HepG2 (cell line): ENCODE measurements around the gene AFF1. TPM values are rescaled to one million over a fixed set of nuclear protein-coding genes. Genes with fewer than 3 reads are reported as not detected.

Experiments
- ATAC-seq: fragments of 200-7000 bp; cut with Tn5 transposase; 3 replicates; pipeline ENCODE4 v1.9.1; 2020; ENCODE audit warnings: mild to moderate bottlenecking, moderate library complexity
- BruUV-seq: library from RNA; stranded (reverse); fragments of 400-500 nt; replicated peaks from 2 replicates; lab custom pipeline; 2021; lab: Mats Ljungman, UMichigan
- CTCF ChIA-PET: fragments of 300-600 bp; formaldehyde crosslinking; extraction: SDS; loops from one replicate; lab custom pipeline; 2021; ENCODE audit warnings: low total read pairs, inconsistent platforms, low intra/inter-chr PET ratio; lab: Yijun Ruan, JAX
- POLR2A ChIA-PET: fragments of 350-600 bp; sonication (Branson Sonifier 250); formaldehyde crosslinking; loops from one replicate; lab custom pipeline; 2020; ENCODE audit warnings: antibody characterized with exemption, inconsistent platforms; lab: Yijun Ruan, JAX
- DNase-seq: peaks from one replicate; pipeline ENCODE4 v3.0.0-alpha.2; 2015; ENCODE audit warnings: low spot score
- FAIRE-seq: peaks from 3 replicates; lab custom pipeline; 2011; peaks lifted over from hg19 to GRCh38; lab: Jason Lieb, UNC
- H2AFZ ChIP-seq: one replicate; pipeline ENCODE4 v1.6.1; 2011; ENCODE audit warnings: low read length, inconsistent platforms
- H3K27ac ChIP-seq: fragments of 300-600 bp; 3 replicates; pipeline ENCODE4 v1.8.0; 2011; ENCODE audit warnings: mixed run types, mild to moderate bottlenecking, mixed read lengths, low read length, inconsistent platforms; ENCODE audit not compliant: insufficient read depth; ENCODE audit errors: extremely low read length
- H3K27me3 ChIP-seq, 2 experiments: fragments of 200-600 bp in 1 of 2; 2 replicates in 1 of 2; 3 replicates in 1 of 2; pipeline versions ENCODE4 v1.6.0 to v1.8.0; 2011; ENCODE audit warnings: low read length in 2 of 2, mild to moderate bottlenecking in 2 of 2, moderate library complexity in 2 of 2, inconsistent platforms in 1 of 2; ENCODE audit not compliant: insufficient read depth in 2 of 2, control insufficient read depth in 1 of 2
- H3K36me3 ChIP-seq, 2 experiments: fragments of 200-600 bp in 1 of 2; replicated peaks in 1 of 2; 2 replicates in 1 of 2; 3 replicates in 1 of 2; pipeline versions ENCODE4 v1.5.1 to v1.8.0; 2011; ENCODE audit warnings: low read length in 2 of 2, inconsistent platforms in 1 of 2; ENCODE audit not compliant: insufficient read depth in 2 of 2, control insufficient read depth in 1 of 2
- H3K4me1 ChIP-seq: 2 replicates; pipeline ENCODE4 v1.5.1; 2012; ENCODE audit warnings: low read length, inconsistent platforms; ENCODE audit not compliant: insufficient read depth
- H3K4me2 ChIP-seq: 2 replicates; pipeline ENCODE4 v1.6.0; 2011; ENCODE audit warnings: low read depth, low read length, inconsistent platforms
- H3K4me3 ChIP-seq, 3 experiments: fragments of 200-600 bp in 1 of 3; sonication (generic), shearing (Covaris generic) in 1 of 3; replicated peaks in 1 of 3; 2 replicates each; pipeline ENCODE4 v1.5.1; 2011 to 2016; ENCODE audit warnings: low read length in 3 of 3, inconsistent platforms in 2 of 3, low read depth in 2 of 3, mild to moderate bottlenecking in 2 of 3, control low read depth in 1 of 3, mixed read lengths in 1 of 3; ENCODE audit not compliant: insufficient read depth in 1 of 3
- H3K79me2 ChIP-seq: one replicate; pipeline ENCODE4 v1.6.1; 2011; ENCODE audit warnings: low read length, inconsistent platforms; ENCODE audit not compliant: insufficient read depth
- H3K9ac ChIP-seq: 2 replicates; pipeline ENCODE4 v1.6.0; 2011; ENCODE audit warnings: mild to moderate bottlenecking, low read depth, low read length, inconsistent platforms; ENCODE audit not compliant: insufficient read depth
- H3K9me3 ChIP-seq: 2 replicates; pipeline ENCODE4 v1.5.1; 2012; ENCODE audit warnings: mild to moderate bottlenecking, low read length
- H4K20me1 ChIP-seq: 2 replicates; pipeline ENCODE4 v1.6.0; 2011; ENCODE audit warnings: inconsistent platforms, mild to moderate bottlenecking, low read length, moderate library complexity; ENCODE audit not compliant: insufficient read depth
- AKNA ChIP-seq: sonication (generic); formaldehyde crosslinking; IDR thresholded peaks from 2 replicates; pipeline ENCODE4 v1.4.0; 2020; ENCODE audit warnings: missing genetic modification reagents, borderline replicate concordance
- ELK4 ChIP-seq: sonication (generic); formaldehyde crosslinking; IDR thresholded peaks from 2 replicates; pipeline ENCODE4 v1.9.0; 2021; ENCODE audit warnings: missing genetic modification reagents, borderline replicate concordance
- RFXANK ChIP-seq: IDR thresholded peaks from 2 replicates; pipeline ENCODE4 v1.6.1; 2016
- TFDP1 ChIP-seq: IDR thresholded peaks from 2 replicates; pipeline ENCODE4 v1.6.1; 2016; ENCODE audit warnings: missing compliant biosample characterization, missing genetic modification reagents, borderline replicate concordance
- ZFX ChIP-seq: sonication (generic); formaldehyde crosslinking; IDR thresholded peaks from 2 replicates; pipeline ENCODE4 v1.4.0; 2020; ENCODE audit warnings: mild to moderate bottlenecking, low read depth, missing genetic modification reagents, moderate library complexity
- WGBS: methylation state at CpG from one replicate; pipeline ENCODE4 v1.1.6; 2017; ENCODE audit warnings: low lambda C conversion rate; 5-methylcytosine and 5-hydroxymethylcytosine counted together
- in situ Hi-C: cut with HindIII; loops from 2 replicates; pipeline ENCODE4 v1.10.0; 2017; ENCODE audit warnings: low pct_unique_long_range_greater_than_20kb; ENCODE audit not compliant: extremely low pct_ligation_motif_present
- intact Hi-C: fragments of 100-400 bp; cut with micrococcal nuclease; formaldehyde crosslinking; loops from one replicate; pipeline ENCODE4 v1.10.0; 2022; ENCODE audit not compliant: unreplicated experiment
- polyA plus RNA-seq, 8 experiments: library from polyadenylated mRNA; depleted of rRNA in 3 of 8; stranded (reverse) in 7 of 8; unstranded in 1 of 8; fragments of >200 nt; fragmentation: Illumina TruSeq in 4 of 8; extraction: Trizol in 4 of 8; gene quantifications; 2 replicates each; pipeline versions ENCODE4 v1.2.1 to v1.2.3, GENCODE V29; 2011 to 2016; ENCODE audit warnings: low read depth in 4 of 8, missing spikeins in 1 of 8, mixed read lengths in 1 of 8; ENCODE audit not compliant: insufficient read depth in 1 of 8
- total RNA-seq, 5 experiments: library from RNA; depleted of rRNA; stranded (reverse); fragments of >200 nt; fragmentation: Illumina TruSeq; extraction: Trizol; gene quantifications; 2 replicates each; pipeline ENCODE4 v1.2.3, GENCODE V29; 2016; ENCODE audit warnings: low read depth in 1 of 5

AFF1 gene
- total and polyA plus RNA-seq, 2 of the 13 experiments (the other 11 are each of a cell fraction or from before 2014, with no cell fraction given): 15.5 to 15.9 TPM

GRCh38 chr4:87015416-87015815 is 80.6 kb downstream of the AFF1 start:
- Histone ChIP-seq H3K4me3 (no peak overlapping the region), H2AFZ (no peak overlapping the region), H3K4me1 (peaks cover 74% of the 10 kb centered on the region), H3K36me3 (no peaks in the 10 kb centered on the region; a peak in 1 of 5 replicates), H3K9me3 (no peaks in the 10 kb centered on the region), H3K27me3 (no peaks in the 10 kb centered on the region), H3K79me2 (peaks cover 93% of the 10 kb centered on the region), H3K4me2 (no peak overlapping the region)
- POLR2A ChIA-PET: interaction anchor here (0.8 to 0.9 kb wide), 2 partner anchors 9 to 80 kb away, joined by 3 read pairs; no protein-coding TSS in a partner anchor
- no TSS peak for BruUV-seq
- intact Hi-C loops: no loop called here
- CTCF ChIA-PET: no interaction called here
- ATAC-seq (no peak), DNase-seq (no peak)
- in situ Hi-C loops: no loop called here
- TF ChIP-seq RFXANK (CRISPR knock-in tag) (no peak), ELK4 (CRISPR knock-in tag) (no peak), ZFX (CRISPR knock-in tag) (no peak), TFDP1 (CRISPR knock-in tag) (no peak), AKNA (CRISPR knock-in tag) (no peak)
- TF ChIP-seq, all 625 proteins: peak for 0
- no peak overlapping the region for H3K27ac ChIP-seq
- H4K20me1 ChIP-seq: peaks cover 40% of the 10 kb centered on the region
- no peak overlapping the region for H3K9ac ChIP-seq
- no peak for FAIRE-seq
- 93% methylated on average over 1 of the region's 1 CpG for WGBS
